ENCODE results near the gene DAPK2. TPM values are rescaled to one million over a fixed set of nuclear protein-coding genes. Genes with fewer than 3 reads are reported as not detected.
"Not testable (repeated sequence)": the region's sequence is repeated elsewhere in the genome, so short reads cannot be mapped to it uniquely, and the experiment has no call there.

Gene DAPK2
- polyA plus RNA-seq, 4 donors = 4.2 to 8.4 (median 6.4) TPM

DNA sequence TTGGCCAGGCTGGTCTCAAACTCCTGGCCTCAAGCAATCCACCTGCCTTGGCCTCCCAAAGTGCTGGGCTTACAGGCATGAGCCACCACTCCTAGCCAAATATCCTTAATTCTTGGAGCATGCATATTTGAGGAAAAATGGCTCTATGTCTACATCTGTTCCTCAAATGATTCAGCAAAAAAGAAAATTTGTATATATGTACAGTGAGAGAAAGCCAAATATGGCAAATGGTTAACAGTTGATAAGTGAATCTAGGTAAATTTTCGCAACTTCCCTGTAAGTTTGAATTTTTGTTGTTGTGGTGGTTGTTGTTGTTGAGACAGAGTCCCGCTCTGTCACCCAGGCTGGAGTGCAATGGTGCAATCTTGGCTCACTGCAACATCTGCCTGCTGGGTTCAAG, 12.8 kb upstream of the DAPK2 start:
- DNase-seq (ENCODE audit: low read depth in 4 of 4, low spot score in 2 of 4) = not testable (repeated sequence)

DNA sequence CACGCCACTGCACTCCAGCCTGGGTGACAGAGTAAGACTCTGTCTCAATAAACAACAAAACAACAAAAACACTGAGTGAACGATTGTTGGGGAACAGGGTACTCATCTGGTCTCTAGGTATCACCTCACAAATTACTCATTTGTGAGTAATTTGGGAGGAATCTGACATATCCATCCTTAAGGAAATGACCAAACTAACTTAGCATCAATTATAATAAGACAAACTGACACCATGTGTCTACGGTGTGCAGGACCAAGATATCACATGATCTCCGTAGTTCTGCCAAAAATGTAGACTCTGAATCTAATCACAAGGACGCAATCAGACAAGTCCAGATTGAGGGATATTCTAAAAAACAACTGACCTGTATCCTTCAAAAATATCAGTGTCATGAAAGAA, 12.0 kb upstream of the DAPK2 start:
- DNase-seq (ENCODE audit: low read depth in 4 of 4, low spot score in 2 of 4) = no peak

DNA sequence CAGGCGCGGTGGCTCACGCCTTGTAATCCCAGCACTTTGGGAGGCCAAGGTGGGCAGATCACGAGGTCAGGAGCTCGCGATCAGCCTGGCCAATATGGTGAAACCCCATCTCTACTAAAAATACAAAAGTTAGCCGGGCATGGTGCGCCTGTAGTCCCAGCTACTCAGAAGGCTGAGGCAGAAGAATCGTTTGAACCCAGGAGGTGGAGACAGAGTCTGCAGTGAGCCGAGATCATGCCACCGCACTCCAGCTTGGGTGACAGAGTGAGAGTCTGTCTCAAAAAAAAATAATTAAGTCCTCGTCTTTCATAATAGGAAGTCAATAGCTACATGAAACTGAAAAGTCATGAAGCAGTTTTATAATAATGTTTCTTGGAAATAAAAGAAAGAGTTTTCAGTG, 7.4 kb upstream of the DAPK2 start:
- DNase-seq (ENCODE audit: low read depth in 4 of 4, low spot score in 2 of 4) = not testable (repeated sequence)

DNA sequence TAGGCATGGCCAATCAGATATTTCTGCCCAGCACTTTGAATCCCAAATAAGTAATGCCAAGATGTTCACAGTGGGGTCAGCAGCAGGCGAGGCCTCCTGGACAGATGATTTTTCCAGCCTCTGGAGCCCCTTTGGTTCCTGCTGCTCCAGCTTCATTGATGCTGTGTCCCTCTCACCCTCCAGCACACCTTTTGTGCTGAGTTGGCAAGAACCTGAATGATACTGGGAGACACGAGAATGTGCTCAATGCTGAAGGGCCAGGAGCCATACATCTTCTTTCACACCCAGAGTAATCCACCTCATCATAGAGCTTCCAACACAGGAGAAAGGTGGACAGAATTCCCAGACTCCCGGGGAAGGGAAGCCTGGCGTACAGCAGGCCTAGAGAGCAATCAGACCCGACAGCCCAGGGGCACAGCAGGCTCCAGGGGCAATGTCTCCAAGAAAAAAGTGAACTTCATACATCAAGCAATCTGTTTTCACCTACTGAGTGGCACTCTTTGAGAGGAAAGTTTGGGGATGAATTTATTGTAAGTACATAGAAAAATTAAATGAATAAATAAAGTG, 6.7 kb upstream of the DAPK2 start:
- no peak for DNase-seq (ENCODE audit: low read depth in 4 of 4, low spot score in 2 of 4)

DNA sequence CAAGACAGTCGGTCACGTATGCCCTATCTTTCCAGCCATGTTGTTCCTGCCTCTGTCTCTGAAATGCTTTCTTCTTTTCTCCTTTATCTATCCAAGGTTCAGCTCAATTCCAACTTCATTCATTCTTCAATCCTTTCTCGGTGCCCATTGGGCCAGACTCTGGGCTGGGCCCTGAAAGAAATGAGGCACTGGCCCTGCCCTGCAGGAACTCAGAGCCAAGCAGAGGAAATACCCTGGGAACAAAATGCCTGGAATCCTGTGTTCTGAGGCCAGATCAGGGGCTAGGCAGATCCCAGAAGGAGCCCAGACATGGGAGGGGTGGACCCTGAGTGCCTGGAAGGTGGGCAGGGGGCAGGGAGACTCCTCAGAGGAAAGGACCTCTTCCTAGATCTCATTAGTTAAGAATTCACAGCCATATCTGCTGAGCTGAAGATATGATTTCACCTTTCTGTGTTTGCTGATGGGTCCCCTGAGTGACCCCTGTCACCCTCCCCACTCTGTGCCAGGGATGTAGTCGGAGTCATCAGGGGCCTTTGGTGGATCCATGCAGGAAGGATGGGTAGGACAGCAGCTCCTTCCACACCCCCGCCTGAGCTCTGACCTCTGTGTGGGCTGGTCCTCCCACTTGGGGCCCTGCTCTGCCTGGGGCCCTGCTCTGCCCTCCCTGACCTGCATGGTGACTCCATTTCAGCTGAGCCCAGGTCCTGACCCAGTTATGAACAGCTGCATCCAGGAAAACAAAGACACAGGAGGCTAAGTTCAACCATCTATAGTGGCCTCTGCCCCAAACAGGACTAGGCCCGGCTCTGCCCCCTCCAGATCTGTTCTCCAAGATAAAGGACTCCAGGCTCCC, 5.3 kb upstream of the DAPK2 start:
- no peak for DNase-seq (ENCODE audit: low read depth in 4 of 4, low spot score in 2 of 4)

DNA sequence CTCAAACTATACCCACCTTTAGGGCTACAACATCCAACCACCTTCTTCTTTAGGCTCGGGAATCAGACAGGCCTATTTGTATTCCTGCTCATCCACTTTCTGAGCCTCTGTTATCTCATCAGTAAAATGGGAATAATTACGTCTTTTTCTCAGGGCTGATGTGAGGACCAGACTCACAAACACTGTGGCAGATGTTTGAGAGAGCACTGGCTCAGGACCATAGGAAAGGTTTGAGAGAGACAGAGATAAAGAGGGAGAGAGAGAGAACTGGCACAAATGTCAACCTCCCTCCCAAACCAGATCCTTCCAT, 4.8 kb upstream of the DAPK2 start:
- no peak for DNase-seq (ENCODE audit: low read depth in 4 of 4, low spot score in 2 of 4)

DNA sequence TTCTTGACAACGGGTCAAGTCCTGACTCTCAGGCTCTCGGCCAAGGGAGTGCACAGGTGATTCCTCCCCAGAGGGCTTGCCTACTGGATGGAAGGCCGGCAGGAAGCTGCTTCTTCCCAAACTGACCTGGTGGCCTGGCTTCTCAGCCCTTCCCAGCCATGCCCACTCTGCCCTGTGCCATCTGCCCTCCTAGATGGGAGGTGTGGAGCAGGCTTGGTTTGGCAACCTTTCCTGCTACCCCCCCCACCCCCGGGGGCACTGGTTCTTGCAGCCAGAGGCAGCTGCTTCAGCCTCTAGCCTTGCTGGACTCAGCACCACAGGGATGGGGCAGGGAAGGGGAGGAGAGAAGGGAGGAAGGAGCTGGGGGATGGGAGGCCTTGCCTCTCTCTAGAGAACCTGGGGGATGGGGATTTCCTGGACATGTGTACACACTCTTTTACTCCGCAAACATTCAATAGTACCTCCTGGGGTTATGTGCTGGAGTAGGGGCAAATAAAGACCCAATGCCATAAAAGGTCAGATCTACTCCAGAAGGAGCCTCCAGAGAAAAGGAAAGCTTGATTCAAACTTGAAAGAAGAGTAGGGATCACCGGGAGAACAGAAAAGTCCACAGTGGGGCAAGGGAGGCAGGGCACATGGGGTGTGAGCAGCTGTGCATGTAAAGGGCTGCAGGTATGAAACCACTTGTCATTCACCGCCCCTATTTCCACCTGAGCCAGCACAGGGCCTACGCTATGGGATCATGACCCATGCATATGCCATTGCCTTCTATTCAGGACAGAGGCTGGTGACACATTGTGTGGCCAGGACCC, 4.2 kb upstream of the DAPK2 start:
- DNase-seq (ENCODE audit: low read depth in 4 of 4, low spot score in 2 of 4) = no peak

DNA sequence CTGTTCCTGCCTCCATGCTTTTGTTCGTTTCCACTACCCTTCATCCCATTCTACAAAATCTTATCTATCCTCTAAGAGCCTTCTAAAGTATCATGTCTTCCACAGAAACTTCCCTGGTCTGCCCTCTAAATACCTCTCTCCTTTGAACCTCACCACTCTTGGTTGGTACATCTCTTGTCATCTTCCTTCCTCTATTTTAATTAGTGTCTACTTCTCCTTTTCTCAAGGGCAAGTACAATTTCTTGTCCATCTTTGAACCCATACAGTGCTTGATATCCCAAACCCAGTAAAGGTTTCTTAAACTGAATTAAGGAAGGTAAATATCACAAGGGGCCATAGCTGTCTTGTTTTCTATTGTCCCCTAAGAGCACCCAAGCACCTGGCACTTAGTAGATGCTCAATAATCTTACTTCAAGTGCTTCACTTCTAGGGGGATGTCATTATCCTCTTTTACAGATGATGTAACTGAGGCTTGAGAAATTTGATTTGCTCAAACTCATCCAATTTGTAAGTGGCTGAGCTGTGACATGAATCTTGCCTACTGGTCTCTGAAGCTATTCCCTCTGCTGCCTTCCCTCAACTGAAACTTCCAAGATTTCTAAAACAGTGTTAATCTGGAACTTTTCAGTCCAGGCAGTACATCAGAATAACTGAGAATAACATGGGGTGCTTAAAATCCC, 2.6 kb upstream of the DAPK2 start:
- DNase-seq (ENCODE audit: low read depth in 4 of 4, low spot score in 2 of 4) = no peak

DNA sequence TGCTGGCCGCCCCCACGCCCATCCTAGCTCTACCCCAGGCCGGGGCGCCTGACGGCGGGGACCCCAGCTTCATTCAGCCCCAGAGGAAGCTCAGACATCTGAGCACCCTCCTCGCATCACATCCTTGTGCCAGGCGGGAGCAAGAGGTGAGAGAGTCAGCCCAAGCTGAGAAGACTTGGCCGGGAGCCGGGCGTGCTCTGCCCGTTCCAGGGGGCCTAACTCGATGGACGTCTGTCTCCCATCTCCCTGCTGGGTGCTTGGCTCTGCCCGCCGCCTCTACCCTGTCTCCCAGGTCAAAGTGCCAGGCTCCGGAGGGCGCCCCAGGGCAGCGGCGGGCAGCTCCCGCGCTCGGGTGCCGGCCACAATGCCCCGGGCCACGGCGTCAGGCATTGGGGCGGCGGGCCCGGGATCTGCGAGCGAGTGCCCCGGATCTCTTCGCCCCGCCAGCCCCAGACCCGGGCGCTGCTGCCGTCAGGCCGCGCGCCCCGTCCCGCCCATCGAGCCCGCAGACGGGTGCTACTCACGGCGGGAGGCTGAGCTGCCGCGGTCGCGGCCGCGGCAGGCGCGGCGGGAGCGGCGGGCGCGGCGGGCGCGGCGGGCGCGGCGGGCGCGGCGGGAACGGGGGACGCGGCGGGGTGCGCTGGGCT, 388 bp downstream of the DAPK2 start:
- no peak for DNase-seq (ENCODE audit: low read depth in 4 of 4, low spot score in 2 of 4)

DNA sequence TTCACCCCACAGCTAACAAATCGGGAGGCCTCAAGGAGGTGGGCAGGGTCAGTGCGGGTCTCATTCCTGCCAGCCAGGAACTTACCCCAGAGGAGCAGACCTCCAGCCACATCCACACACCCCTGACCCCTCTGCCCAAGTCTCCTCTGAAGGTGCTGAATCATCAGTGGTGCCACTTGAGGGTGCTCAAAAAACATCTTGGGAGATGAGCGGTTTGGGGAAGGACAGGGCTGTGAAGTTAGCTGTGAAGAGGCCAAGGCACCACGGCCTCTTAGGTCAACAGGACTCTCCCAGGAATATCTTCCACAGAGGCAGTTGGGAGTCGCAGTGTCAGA, 1.2 kb downstream of the DAPK2 start:
- no peak for DNase-seq (ENCODE audit: low read depth in 4 of 4, low spot score in 2 of 4)

DNA sequence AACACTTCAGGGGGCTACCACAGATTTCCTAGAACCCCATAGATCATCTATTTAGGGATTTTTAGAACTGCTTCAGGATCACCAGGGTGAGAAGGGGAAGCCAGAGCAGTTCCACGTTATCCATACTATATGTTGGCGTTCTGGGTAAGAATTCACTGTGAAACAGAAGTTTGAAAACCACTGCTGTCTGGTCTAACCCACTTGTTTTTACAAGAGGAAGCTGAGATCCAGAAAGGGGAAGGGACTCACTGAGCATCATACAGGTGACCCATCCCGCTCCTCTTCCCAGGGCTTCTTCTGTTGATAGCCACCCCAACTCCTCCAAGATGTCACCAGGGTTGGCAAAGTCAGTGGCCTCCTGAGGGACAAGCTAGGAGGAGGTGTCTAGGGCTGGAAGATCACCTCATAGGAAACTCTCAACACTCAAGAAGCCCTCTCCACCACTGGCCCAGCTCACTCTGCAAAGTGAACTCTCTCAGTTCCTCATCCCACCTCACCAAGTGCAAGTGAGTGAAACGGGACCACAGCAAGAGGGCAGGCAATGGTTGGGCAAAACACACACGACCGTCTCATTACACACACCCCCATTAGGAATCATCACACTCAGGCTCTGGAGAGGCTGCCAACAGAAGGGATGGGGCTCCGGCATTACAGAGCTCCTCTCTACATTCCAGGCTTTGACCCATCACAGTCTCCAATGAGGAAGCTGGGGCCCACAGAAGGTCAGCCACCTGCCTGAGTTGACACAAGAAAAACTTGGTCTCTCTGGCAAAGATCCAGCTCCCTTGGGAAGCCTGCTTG, 1.8 kb downstream of the DAPK2 start:
- no peak for DNase-seq (ENCODE audit: low read depth in 4 of 4, low spot score in 2 of 4)

DNA sequence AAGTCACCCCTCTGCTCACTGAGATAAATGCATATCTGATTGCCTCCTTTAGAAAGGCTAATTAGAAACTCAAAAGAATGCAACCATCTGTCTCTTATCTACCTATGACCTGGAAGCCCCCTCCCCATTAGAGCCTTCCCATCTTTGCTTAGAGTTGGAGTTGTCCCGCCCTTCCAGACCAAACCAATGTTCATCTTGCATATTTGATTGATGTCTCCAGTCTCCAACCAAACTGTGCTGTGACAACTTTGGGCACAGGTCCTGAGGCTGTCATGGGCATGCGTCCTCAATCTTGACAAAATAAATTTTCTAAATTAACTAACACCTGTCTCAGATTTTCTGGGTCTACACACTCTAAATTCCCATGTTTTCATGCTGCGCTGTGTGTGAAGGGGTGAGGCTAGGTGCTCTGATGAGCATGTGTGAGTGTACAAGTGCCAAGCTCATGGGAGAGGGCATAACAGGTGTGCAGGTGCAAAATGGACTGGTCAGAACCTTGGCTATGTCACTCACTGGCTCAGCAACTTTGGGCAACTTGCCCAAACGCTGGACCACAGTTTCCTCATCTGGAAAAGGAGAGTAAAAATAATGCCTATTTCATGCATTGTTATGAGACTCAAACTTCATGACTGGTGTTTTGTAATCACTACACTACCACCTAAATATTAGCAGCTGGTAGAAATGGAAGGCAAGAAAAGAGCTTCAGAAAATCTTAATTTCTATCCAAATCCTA, 7.2 kb downstream of the DAPK2 start:
- no peak for DNase-seq (ENCODE audit: low read depth in 4 of 4, low spot score in 2 of 4)

DNA sequence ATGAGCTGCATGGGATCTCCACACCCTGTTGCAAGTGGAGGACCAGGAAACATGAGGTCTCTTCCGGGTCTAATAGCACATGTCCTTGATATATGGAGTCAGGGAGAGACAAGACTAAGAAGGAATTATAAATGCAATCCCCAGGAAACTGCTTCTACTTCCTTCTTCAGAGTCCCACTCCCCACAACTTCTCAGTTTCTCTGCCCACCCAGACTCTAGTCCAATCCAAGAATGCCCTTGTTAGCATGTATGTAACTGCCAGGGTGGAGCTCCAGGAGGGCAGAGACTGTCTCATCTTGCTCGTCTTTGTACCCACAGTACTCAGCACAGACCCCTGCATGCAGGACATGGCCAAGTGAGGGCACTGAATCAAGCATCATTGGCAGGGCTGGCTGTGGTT, 8.3 kb downstream of the DAPK2 start:
- DNase-seq (ENCODE audit: low read depth in 4 of 4, low spot score in 2 of 4) = no peak

DNA sequence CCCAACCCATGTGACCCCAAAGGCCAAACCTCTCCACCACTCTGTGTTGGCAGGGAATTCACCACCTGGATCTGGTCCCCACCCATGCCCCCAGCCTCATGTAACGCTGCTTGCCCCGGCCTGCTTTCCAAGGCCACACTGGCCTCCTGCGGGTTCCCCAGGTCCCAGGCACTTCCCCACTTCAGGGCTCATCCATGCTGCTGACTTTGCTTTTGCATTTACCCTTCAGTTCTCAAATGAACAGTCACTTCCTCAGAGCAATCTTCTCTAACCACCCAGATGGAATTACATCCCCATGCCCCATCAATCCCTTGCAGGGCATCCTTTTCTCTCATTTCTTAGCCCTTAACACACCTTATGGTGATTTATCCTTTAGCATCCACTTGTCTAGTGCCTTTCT, 9.2 kb downstream of the DAPK2 start:
- no peak for DNase-seq (ENCODE audit: low read depth in 4 of 4, low spot score in 2 of 4)

DNA sequence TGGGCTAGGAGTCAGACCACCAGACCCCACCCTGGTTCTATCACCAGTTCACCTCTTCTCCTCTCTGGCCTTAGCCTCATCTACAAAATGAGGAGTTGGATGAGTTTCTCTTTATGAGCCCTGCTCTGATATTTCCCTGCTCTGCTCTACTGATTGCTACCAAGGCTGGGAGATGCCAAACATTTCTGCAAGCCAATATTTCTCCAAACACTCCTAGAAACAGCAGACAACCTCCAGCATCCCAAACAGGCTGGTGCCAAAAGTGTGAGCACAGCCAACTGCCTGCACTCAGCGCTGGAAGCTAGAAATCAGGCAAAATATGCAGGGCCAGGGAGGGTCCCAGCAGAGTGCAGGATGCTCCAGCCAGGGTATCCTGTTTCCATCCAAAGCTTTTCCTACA, 10.8 kb downstream of the DAPK2 start:
- no peak for DNase-seq (ENCODE audit: low read depth in 4 of 4, low spot score in 2 of 4)

DNA sequence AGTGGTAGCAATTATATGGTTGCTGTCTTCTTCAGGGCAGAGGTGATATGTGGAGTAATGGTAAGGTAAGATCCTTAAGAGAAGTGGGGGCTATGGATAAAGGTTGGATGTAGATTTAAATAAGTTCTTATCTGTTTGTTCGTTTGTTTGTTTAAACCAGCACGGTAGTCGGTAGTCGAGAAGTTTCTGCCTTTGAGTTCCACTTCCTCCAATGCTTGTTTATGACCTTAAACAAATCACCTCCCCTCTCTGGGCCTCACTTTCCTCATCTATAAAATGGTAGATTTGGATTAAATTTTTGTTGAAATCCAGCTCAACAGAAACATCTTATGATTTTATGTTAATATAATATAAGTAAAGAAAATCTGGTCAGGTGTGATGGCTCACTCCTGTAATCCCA, 11.8 kb downstream of the DAPK2 start:
- DNase-seq (ENCODE audit: low read depth in 4 of 4, low spot score in 2 of 4) = no peak

DNA sequence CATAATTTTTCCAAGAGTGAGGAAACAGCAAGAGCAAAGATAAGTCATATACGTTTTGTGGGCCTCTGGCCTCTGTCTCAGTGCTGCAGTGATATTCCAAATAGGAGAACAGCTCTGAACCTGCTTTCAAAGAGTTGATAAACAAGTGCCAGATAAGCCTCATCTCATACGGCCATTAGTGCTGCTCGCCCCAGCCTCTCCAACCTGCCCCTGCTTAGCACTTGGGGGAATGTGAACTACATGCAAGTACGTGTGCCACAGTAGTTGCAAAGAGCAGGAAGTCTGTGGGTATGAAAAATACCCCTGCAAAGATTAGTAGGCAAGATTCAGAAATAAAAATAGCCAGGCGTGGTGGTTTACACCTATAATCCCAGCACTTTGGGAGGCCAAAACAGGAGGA, 14.0 kb downstream of the DAPK2 start:
- DNase-seq (ENCODE audit: low read depth in 4 of 4, low spot score in 2 of 4) = no peak

DNA sequence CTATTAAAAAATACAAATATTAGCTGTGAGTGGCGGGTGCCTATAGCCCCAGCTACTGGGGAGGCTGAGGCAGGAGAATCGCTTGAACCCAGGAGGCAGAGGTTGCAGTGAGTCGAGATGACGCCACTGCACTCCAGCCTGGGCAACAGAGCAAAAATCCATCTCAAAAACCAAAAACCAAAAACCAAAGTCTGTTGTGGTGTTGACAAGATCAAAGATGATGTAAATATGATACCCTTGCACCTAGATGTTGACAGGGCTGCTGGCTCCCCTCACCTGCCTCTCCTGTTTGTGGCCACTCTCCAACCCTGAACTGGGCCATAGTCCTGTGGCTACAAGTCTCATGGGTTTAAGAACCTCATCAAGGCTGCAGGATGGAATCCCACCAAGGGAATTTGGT, 16.2 kb downstream of the DAPK2 start:
- no peak for DNase-seq (ENCODE audit: low read depth in 4 of 4, low spot score in 2 of 4)

DNA sequence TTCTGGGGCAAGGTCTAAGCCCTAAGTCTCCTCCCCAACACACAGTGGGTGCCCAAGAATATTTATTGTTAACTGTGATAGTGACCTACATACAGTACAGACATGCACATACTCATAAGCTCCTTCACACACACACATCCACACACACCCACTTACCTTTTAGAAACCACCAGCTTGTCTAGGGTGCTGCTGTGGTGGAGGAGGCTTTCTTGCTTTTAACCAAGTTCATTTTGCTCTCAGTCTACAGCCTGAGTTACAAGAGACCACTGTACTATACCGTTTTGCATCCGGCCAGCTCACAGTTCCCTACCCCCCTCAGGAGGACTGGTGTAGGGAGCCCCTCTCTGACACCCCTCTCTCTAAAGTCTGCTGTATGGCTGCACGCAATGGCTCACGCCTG, 16.7 kb downstream of the DAPK2 start:
- no peak for DNase-seq (ENCODE audit: low read depth in 4 of 4, low spot score in 2 of 4)
